Muscle of back (tissue), 11 donors: ENCODE results near the gene COL21A1. TPM values are rescaled to one million over a fixed set of nuclear protein-coding genes. Genes with fewer than 3 reads are reported as not detected.

Source experiments
- DNase-seq, 3 donors: peaks; one replicate each; pipeline versions ENCODE4 v3.0.0 to v3.0.0-alpha.2; 2013
- polyA plus RNA-seq, 10 donors: library from polyadenylated mRNA; unstranded; fragments of 120-200 nt; gene quantifications; one replicate each; pipeline ENCODE4 v1.2.1, GENCODE V29; 2013; ENCODE audit not compliant: insufficient read length in 10 of 10

COL21A1 gene
- polyA plus RNA-seq, 10 donors: 65.2 to 217 (median 102) TPM

DNA sequence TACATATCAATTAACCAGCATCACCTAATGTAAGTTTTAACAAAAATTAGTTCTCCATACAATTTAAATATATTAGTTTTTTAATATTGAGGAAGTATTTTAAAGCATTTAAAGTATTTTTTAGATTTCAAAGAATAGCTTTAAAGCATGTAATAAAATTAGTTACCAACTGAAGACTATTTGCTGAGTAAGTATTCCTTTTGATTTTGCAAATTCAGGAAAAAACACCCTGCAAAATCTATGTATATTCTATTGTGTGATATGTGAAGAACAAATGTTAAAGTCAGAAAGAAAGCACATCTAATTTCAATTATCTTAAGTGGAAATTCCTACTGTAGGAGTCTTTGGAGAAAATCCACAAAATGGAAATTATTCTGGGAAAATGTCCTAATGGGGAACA lies 107.3 kb downstream of the COL21A1 start:
- DNase-seq: no peak

- DNase-seq: no peak
Observed at GRCh38 chr6:56115715-56116114, 131.7 kb downstream of the COL21A1 start.

DNA sequence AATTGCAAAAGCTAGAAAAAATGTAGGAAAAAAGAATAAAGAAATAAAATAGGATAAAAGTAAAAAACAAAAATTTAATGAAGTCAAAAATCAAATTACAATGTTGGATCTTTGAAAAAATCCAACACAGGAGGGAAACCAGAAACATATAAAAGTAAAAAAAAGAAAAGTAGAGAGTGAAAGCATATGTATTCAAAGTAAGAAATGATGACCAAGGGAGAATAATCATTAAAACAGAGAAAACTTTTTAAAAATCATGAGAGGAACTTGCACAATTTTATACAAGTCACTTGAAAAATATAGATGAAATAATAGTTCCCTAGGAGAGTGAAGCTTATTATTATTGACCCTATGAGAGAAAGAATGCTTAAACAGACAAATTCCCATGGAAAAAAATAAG lies 138.2 kb downstream of the COL21A1 start:
- no peak for DNase-seq

- DNase-seq: no peak
Observed at GRCh38 chr6:56106231-56106630, 141.1 kb downstream of the COL21A1 start.

- no peak for DNase-seq
Observed at GRCh38 chr6:56104591-56104990, 142.8 kb downstream of the COL21A1 start.

GRCh38 chr6:56102216-56102615 lies 145.2 kb downstream of the COL21A1 start:
- DNase-seq: no peak

- peak in 1 of 3 donors; percentile 87 for DNase-seq
Observed at GRCh38 chr6:56101141-56101553, 146.2 kb downstream of the COL21A1 start.

GRCh38 chr6:56096946-56097621 lies 150.3 kb downstream of the COL21A1 start:
- DNase-seq: peak in 1 of 3 donors; percentile 27

DNA sequence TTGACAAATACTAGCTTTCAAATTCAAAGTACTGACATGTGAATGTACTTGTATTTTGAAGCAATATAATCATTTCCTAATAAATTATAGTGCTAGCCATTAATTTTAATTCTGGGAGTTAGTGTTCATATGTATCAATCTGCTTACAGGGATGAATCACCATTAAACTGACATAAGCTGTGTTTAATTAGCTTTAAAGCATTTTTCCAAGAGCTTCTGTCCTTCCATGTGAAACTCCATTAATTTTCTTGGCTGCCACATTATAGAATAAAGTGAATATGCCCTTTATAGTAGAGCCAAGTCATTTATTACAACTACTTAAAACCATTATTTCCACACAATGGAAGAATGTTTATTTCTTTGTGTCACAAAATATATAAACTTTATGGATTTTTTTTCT lies 150.8 kb downstream of the COL21A1 start:
- DNase-seq: no peak

- DNase-seq: no peak
Observed at GRCh38 chr6:56093776-56094175, 153.6 kb downstream of the COL21A1 start.

- DNase-seq: peak in 2 of 3 donors; percentile 42 to 43
Observed at GRCh38 chr6:56091159-56091869, 156.1 kb downstream of the COL21A1 start.

DNA sequence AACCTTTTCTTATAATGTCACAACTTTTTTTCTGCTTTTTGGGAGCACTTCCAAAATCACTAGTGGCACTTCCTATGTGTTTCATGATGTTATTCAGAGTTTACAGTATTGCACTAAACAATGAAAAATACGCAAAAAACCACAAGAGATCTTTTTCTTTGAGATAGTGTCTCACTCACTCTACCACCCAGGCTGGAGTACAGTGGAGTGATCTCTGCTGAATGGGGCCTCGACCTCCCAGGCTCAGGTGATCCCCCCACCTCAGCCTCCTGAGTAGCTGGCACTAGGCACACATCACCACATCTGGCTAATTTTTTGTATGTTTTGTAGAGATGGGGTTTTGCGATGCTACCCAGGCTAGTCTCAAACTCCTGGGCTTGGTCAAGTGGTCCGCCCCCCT lies 158.7 kb downstream of the COL21A1 start:
- no peak for DNase-seq

DNA sequence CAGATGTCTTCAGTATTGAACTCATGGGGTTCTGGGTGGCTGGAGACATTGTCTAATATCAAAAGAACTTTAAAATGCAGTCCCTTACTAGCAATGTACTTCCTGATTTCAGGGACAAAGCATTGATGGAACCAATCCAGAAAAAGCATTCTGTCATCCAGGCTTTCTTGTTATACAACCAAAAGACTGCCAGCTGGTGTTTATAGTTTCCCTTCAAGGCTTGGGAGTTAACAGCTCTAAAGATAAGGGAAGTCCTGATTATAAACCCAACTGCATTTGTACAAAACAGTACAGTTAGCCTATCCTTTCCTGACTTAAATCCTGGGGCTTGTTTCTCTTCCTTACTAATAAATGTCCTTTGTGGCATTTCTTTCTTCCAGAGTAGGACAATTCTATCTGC lies 160.0 kb downstream of the COL21A1 start:
- no peak for DNase-seq

DNA sequence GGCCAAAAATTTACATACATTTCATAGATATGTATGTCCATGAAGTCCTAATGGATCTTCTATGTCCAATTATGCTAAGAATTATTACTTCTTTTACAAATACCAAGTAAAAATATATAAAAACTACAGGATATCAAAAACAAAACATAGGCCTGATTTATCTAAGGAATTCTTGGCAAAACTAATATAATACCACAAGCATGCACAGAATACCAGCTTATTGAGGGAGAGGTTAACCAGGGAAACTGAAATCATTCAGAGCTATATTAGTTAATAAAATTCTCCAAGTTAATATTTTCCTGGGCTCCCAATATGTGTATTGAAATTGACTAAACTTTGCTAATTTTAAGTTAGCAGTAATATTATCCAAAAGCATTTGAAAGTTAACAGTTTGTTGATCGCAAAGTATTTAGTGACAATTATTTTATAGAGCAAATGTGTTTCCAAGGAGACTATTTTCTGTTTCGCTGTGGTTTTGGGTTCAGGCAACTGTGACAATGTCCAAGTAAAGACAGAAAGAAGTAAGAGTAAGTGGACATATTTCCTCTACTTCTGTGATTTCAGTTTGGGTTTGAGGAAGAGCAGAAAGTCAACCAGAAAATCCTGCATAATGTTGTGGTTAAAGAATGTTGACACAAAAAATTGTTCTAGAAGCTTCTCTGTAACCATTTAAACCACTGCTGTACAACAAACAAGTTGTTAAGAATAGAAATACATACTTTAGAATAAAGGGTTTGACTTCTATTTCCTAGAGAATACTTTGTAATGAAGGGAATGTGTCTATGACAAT lies 167.4 kb downstream of the COL21A1 start:
- no peak for DNase-seq

DNA sequence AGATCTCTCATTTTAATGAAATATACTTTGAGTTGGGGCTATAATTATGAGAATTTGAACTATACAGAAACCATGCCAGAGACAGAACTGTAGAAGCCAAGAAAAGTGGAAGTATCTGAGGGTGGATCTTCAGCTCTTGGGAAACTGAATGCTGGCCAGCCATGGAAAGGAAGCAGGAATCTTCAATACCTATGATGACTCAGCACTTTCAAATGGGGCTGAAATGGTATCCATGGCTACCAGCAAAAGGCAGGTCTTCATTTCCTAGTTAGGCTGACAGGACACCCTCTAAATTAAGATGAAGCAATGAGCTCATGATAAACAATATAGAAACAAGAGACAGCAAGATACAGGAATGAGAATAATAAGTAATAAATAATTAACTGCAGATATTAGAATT lies 171.3 kb downstream of the COL21A1 start:
- DNase-seq: no peak

DNA sequence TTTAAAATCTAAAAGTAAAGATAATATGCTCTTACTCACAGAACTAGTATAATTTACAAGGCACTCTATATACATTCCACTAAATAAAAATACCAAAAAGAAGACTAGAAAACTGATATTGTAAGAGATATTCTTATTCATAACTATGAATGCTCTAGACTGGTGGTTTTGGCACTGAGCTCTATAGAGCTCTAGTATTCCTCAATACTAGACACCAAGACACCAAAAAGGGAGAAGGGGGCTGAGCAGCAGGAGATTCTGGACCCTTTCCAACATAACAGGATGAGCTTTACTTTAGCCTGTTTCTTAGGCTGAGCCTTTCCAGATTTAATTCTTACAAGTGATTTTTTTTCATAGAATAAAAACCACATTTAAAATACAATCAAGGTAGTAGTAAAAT lies 173.6 kb downstream of the COL21A1 start:
- DNase-seq: no peak

DNA sequence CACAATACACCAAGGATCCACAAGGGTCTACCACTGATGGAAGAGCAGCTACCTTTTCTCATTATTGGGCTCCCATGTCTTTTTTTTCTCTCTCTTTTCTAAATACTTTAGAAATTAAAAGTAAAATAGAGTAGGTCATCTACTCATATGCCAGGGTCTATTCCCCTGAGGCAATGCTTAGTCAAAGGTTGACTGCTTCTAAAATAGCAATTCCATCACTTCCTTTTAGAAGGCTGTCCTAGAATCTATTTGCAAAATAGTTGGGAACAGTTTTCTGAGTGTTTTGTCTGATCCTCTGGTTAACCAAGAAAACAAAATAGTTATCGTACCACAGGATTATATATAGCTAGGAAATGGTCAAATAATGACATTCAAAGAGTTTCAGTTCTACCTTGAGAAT lies 174.1 kb downstream of the COL21A1 start:
- DNase-seq: no peak

GRCh38 chr6:56072856-56073255 lies 174.5 kb downstream of the COL21A1 start:
- no peak for DNase-seq

- DNase-seq: no peak
Observed at GRCh38 chr6:56065408-56065807, 182.0 kb downstream of the COL21A1 start.

DNA sequence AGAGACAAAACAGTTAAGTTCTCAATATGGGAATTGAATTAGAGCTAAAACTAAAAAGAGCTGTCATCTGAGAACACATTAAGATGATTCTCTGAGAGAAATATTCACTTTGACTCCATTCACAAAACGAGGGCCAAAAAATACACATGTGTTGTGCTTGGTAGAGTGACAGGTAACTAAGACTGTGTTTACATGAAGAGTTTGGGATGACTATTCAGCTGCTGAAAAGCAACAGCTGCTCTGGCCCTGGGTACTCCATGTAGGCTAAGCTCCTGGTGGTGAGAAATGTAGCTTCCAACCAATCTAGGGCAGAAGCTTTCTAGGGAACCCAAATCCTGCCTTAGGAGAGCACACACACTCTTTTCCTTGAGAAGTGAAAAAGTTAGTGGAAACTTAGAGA lies 184.5 kb downstream of the COL21A1 start:
- DNase-seq: peak; percentile 61 to 83 (median 65)

DNA sequence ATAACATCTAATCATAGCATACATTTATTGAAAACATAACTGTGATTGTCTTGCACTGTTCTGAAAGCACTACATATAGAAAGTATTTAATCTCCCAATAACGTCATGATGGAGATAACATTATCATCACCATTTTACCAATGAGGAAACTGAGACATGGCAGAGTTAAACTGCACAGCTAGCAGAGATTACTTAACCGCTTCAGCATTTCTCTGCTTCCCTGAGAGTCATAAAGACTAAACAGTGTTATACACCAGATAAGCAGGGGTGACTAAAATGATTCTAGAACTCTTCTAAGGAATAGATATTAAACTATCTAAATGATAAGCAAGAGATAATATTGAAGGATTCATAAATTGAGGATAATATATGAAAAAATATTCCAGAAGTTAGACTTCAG lies 188.7 kb downstream of the COL21A1 start:
- DNase-seq: no peak

GRCh38 chr6:56055081-56055704 lies 192.2 kb downstream of the COL21A1 start:
- no peak for DNase-seq
